Smooth muscle cell (in vitro differentiated cells): ENCODE measurements around the gene CLIP4. TPM values are rescaled to one million over a fixed set of nuclear protein-coding genes. Genes with fewer than 3 reads are reported as not detected.

Experiments used
- DNase-seq: peaks from one replicate; lab custom pipeline; 2025; ENCODE audit not compliant: unreplicated experiment; lab: John Stamatoyannopoulos, UW
- H2AFZ ChIP-seq: fragments of 200-600 bp; sonication (generic); 2 replicates; pipeline ENCODE4 v1.6.0; 2016; ENCODE audit warnings: antibody characterized with exemption, low read depth, mild to moderate bottlenecking
- H3F3A ChIP-seq: fragments of 200-600 bp; sonication (generic); 2 replicates; pipeline ENCODE4 v1.6.0; 2017; ENCODE audit warnings: antibody characterized with exemption, low read depth
- H3K27ac ChIP-seq: fragments of 200-600 bp; sonication (generic); 2 replicates; pipeline ENCODE4 v1.5.1; 2016; ENCODE audit warnings: low read depth, mild to moderate bottlenecking
- H3K27me3 ChIP-seq: fragments of 200-600 bp; sonication (generic); 2 replicates; pipeline ENCODE4 v1.6.1; 2016; ENCODE audit warnings: low read depth, mild to moderate bottlenecking
- H3K36me3 ChIP-seq: fragments of 200-600 bp; sonication (generic); 2 replicates; pipeline ENCODE4 v1.5.1; 2016; ENCODE audit warnings: low read depth
- H3K4me1 ChIP-seq: fragments of 200-600 bp; sonication (generic); 2 replicates; pipeline ENCODE4 v1.5.1; 2016; ENCODE audit warnings: low read depth
- H3K4me2 ChIP-seq: fragments of 200-600 bp; sonication (generic); 2 replicates; pipeline ENCODE4 v1.6.0; 2016; ENCODE audit warnings: mild to moderate bottlenecking
- H3K4me3 ChIP-seq: fragments of 200-600 bp; sonication (generic); 2 replicates; pipeline ENCODE4 v1.5.1; 2016; ENCODE audit warnings: mild to moderate bottlenecking
- H3K79me2 ChIP-seq: fragments of 200-600 bp; sonication (generic); 2 replicates; pipeline ENCODE4 v1.6.0; 2016; ENCODE audit warnings: low read depth, mild to moderate bottlenecking
- H3K9ac ChIP-seq: fragments of 200-600 bp; sonication (generic); 2 replicates; pipeline ENCODE4 v1.6.0; 2016; ENCODE audit warnings: low read depth
- H3K9me3 ChIP-seq: fragments of 200-600 bp; sonication (generic); replicated peaks from 2 replicates; pipeline ENCODE4 v1.5.1; 2016; ENCODE audit warnings: low read depth
- H4K20me1 ChIP-seq: fragments of 200-600 bp; sonication (generic); 2 replicates; pipeline ENCODE4 v1.6.0; 2016; ENCODE audit warnings: low read depth
- WGBS: methylation state at CpG from one replicate; pipeline ENCODE4 v1.1.7; 2016; ENCODE audit warnings: low lambda C conversion rate; 5-methylcytosine and 5-hydroxymethylcytosine counted together
- polyA plus RNA-seq: library from polyadenylated mRNA; unstranded; fragments of >200 nt; fragmentation: Nextera tagmentation; extraction: Ambion mirVana; gene quantifications from 2 replicates; pipeline ENCODE4 v1.2.1, GENCODE V29; 2016
- total RNA-seq: library from RNA; depleted of rRNA; stranded (reverse); fragments of >200 nt; gene quantifications from 2 replicates; pipeline ENCODE4 v1.2.3, GENCODE V29; 2014
- TF ChIP-seq, protein P1 (sequence below): fragments of 200-600 bp; sonication (generic); IDR thresholded peaks from 2 replicates; pipeline ENCODE4 v1.5.1; 2017; ENCODE audit warnings: borderline replicate concordance, mild to moderate bottlenecking, antibody characterized with exemption; ENCODE audit not compliant: insufficient read depth, poor library complexity, severe bottlenecking

CLIP4 gene
- total and polyA plus RNA-seq, 2 experiments from 2014 or later = 5.7 to 18.9 TPM

DNA sequence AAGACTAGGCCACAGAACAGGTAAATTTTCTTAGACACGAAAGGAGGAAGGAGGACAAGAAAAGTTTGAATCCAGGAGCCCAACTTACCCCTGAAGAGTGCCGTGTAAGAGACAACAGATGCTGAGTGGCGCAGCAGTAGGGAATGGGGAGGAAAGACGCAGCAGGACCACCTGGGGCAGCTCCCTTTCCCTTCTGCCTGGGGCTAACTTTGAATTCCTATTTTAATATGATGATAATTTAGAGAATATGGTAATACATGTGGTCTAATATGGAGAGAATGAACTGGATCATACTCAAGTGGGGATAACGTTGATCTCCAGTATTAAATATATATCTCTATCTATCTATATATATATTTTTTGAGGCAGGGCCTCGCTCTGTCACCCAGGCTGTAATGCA is 69.3 kb downstream of the CLIP4 start:
- Histone ChIP-seq H4K20me1 (no peaks in the 10 kb centered on the region), H3F3A (no peaks in the 10 kb centered on the region), H3K27me3 (no peaks in the 10 kb centered on the region), H3K79me2 (no peaks in the 10 kb centered on the region), H3K9ac (no peak overlapping the region), H3K27ac (no peak overlapping the region), H3K4me3 (no peak overlapping the region), H3K4me1 (no peaks in the 10 kb centered on the region), H3K9me3 (peaks cover 6% of the 10 kb centered on the region), H3K4me2 (no peak overlapping the region), H3K36me3 (no peaks in the 10 kb centered on the region), H2AFZ (no peak overlapping the region)
- DNase-seq = no peak
- TF ChIP-seq, protein P1, sequence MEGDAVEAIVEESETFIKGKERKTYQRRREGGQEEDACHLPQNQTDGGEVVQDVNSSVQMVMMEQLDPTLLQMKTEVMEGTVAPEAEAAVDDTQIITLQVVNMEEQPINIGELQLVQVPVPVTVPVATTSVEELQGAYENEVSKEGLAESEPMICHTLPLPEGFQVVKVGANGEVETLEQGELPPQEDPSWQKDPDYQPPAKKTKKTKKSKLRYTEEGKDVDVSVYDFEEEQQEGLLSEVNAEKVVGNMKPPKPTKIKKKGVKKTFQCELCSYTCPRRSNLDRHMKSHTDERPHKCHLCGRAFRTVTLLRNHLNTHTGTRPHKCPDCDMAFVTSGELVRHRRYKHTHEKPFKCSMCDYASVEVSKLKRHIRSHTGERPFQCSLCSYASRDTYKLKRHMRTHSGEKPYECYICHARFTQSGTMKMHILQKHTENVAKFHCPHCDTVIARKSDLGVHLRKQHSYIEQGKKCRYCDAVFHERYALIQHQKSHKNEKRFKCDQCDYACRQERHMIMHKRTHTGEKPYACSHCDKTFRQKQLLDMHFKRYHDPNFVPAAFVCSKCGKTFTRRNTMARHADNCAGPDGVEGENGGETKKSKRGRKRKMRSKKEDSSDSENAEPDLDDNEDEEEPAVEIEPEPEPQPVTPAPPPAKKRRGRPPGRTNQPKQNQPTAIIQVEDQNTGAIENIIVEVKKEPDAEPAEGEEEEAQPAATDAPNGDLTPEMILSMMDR = no peak
- 96% methylated on average over 6 of the region's 6 CpGs for WGBS

DNA sequence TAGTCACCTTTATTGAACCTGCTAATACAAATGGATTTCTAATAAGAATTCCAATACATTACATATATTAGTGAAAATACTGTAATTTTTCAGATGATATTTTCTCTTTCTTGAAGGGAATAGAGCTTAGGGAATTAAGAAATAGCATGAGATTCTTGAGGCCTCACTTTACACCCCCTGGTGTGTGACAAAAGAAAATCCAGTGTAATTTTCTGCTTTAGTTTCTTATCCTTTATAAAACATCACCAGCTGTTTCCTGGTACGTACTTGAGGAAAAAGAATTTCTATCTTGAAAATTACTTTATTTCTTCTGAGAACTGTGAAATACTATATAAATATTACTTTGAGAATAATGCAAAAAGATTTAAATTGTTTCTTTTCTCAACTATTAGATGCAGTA is 71.6 kb downstream of the CLIP4 start:
- TF ChIP-seq, protein P1 = no peak
- Histone ChIP-seq H3K4me3 (no peak overlapping the region), H4K20me1 (no peaks in the 10 kb centered on the region), H3K9ac (no peak overlapping the region), H3K4me1 (no peaks in the 10 kb centered on the region), H3K27ac (no peak overlapping the region), H3K79me2 (no peaks in the 10 kb centered on the region), H3F3A (no peaks in the 10 kb centered on the region), H2AFZ (no peak overlapping the region), H3K9me3 (peaks cover 6% of the 10 kb centered on the region), H3K36me3 (no peaks in the 10 kb centered on the region), H3K4me2 (no peak overlapping the region), H3K27me3 (no peaks in the 10 kb centered on the region)
- 97% methylated on average over 1 of the region's 1 CpG for WGBS
- DNase-seq = no peak

DNA sequence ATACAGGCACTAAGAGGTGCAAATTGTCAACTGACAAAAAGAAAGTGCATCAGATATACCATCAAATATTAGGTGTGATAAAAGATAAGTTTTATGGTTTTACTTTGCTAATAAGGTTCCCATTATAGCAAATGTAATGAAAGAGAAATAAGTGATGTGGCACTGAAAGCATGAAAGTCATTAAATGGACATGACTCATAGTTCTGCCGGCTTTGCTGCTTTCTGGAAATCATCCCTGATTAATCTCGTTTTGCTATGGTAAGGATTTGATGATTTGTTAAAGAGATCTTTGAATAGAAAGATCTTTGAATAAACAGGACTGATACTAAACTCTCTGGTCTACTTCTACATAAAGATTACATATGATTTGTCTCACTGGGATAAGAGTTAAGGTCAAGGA is 72.7 kb downstream of the CLIP4 start:
- 24% methylated on average over 2 of the region's 2 CpGs for WGBS
- Histone ChIP-seq H2AFZ (no peak overlapping the region), H4K20me1 (no peaks in the 10 kb centered on the region), H3K4me2 (no peak overlapping the region), H3K27me3 (no peaks in the 10 kb centered on the region), H3K9me3 (peaks cover 6% of the 10 kb centered on the region), H3F3A (no peaks in the 10 kb centered on the region), H3K4me1 (no peaks in the 10 kb centered on the region), H3K79me2 (no peaks in the 10 kb centered on the region), H3K27ac (no peak overlapping the region), H3K9ac (no peak overlapping the region), H3K4me3 (no peak overlapping the region), H3K36me3 (no peaks in the 10 kb centered on the region)
- TF ChIP-seq, protein P1 = no peak
- DNase-seq = no peak

DNA sequence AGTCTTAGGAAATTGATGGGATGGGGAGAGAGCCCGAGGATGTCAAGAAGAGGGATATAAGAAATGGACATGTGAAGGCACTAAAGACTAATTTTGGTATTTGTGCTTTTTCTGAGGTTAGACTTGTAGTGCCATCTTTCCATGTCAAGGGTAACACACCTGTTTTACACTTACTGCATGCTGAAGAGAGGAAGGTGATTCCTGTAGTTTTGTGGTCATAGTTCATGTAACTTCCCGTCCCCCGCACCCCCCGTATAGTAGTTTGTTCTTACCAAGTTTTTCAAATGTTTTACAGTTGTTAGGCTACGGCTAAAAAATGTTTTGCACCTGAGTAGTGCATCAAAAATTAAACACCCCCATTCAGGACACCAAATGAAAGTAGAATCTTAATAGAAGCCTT is 73.8 kb downstream of the CLIP4 start:
- TF ChIP-seq, protein P1 = no peak
- 92% methylated on average over 5 of the region's 5 CpGs for WGBS
- H3K27ac ChIP-seq = no peak overlapping the region
- no peaks in the 10 kb centered on the region for H3K36me3 ChIP-seq
- H3K79me2 ChIP-seq = no peaks in the 10 kb centered on the region
- no peak overlapping the region for H2AFZ ChIP-seq
- no peaks in the 10 kb centered on the region for H3K4me1 ChIP-seq
- no peaks in the 10 kb centered on the region for H4K20me1 ChIP-seq
- no peaks in the 10 kb centered on the region for H3F3A ChIP-seq
- no peak overlapping the region for H3K4me3 ChIP-seq
- no peaks in the 10 kb centered on the region for H3K27me3 ChIP-seq
- no peak overlapping the region for H3K9ac ChIP-seq
- no peak for DNase-seq
- peaks cover 6% of the 10 kb centered on the region for H3K9me3 ChIP-seq
- H3K4me2 ChIP-seq = no peak overlapping the region
